Brain microvascular endothelial cell (primary cell): ENCODE data around the gene UQCR11.
A peak's percentile ranks its signal among the peaks of the same experiment; 100 is the strongest.

Experiments used
- DNase-seq: peaks from one replicate; pipeline ENCODE4 v3.0.0-alpha.2; 2020
- H3K27ac ChIP-seq: fragments of 250-450 bp; sonication (Bioruptor Pico); 2 replicates; pipeline ENCODE4 v1.5.1; 2020; ENCODE audit warnings: mild to moderate bottlenecking, moderate library complexity
- H3K27me3 ChIP-seq: fragments of 250-450 bp; sonication (Bioruptor Pico); replicated peaks from 2 replicates; pipeline ENCODE4 v1.5.1; 2020; ENCODE audit warnings: mild to moderate bottlenecking
- H3K36me3 ChIP-seq: fragments of 250-450 bp; sonication (Bioruptor Pico); replicated peaks from 2 replicates; pipeline ENCODE4 v1.5.1; 2020; ENCODE audit warnings: mild to moderate bottlenecking
- H3K4me3 ChIP-seq: 2 replicates; pipeline ENCODE4 v1.5.1; 2011; ENCODE audit warnings: low read depth, mild to moderate bottlenecking, control low read depth, low read length, moderate library complexity
- in situ Hi-C: cut with HindIII; loops from 2 replicates; pipeline ENCODE4 v1.10.0; 2017; ENCODE audit warnings: low sequenced_read_pairs, low pct_ligation_motif_present
- TF ChIP-seq, protein P1 (sequence below): IDR thresholded peaks from 2 replicates; pipeline ENCODE4 v1.5.1; 2011; ENCODE audit warnings: low read depth, mild to moderate bottlenecking, moderate library complexity, low read length, control low read depth, inconsistent platforms; ENCODE audit errors: missing control alignments

The UQCR11 gene

DNA sequence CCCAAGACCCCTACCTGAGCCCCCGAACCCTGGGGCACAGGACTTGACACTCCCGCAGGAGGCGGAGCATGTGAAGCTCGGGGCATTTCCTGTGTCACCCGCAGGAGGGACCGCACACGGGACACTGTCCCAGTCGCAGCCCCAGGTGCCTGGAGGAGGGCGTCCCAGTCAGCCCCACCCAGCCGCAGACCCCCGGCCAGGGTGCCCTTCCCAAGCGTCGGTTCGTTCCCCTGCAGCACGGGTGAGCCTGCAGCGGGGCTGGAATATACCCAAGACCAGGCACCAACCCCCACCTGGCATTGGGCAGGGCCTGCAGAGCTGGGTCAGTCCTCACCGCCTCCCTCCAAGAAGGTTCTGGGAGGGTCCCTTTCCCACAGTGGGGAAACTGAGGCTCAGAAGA lies 25.5 kb upstream of the UQCR11 start:
- Histone ChIP-seq H3K27ac (no peak overlapping the region), H3K4me3 (no peak overlapping the region), H3K36me3 (peaks cover 27% of the 10 kb centered on the region), H3K27me3 (no peaks in the 10 kb centered on the region)
- TF ChIP-seq, protein P1, sequence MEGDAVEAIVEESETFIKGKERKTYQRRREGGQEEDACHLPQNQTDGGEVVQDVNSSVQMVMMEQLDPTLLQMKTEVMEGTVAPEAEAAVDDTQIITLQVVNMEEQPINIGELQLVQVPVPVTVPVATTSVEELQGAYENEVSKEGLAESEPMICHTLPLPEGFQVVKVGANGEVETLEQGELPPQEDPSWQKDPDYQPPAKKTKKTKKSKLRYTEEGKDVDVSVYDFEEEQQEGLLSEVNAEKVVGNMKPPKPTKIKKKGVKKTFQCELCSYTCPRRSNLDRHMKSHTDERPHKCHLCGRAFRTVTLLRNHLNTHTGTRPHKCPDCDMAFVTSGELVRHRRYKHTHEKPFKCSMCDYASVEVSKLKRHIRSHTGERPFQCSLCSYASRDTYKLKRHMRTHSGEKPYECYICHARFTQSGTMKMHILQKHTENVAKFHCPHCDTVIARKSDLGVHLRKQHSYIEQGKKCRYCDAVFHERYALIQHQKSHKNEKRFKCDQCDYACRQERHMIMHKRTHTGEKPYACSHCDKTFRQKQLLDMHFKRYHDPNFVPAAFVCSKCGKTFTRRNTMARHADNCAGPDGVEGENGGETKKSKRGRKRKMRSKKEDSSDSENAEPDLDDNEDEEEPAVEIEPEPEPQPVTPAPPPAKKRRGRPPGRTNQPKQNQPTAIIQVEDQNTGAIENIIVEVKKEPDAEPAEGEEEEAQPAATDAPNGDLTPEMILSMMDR: no peak
- no peak for DNase-seq
- in situ Hi-C loops: no loop called here

DNA sequence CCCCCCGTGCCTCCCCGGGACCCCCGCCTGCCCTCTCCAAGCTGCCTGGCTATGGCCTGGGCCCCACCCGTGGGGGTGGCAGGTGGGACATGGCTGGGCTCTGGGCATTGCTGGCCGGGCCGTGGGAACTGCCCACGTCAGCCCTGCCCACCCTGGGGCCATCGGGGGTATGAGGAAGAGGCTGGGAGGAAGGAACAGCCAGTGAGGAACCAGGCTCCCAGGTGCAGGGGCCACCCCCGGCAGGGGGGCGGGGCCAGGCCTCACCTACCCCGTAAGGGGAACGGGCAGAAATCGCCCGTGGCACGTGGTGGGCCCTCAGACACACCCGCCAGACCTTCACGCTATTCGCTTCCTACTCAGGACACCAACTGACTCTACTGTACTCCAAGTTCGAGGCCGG lies 24.8 kb upstream of the UQCR11 start:
- TF ChIP-seq, protein P1: no peak
- no peak overlapping the region for H3K4me3 ChIP-seq
- no peak for DNase-seq
- H3K36me3 ChIP-seq: peaks cover 30% of the 10 kb centered on the region
- in situ Hi-C loops: no loop called here
- H3K27ac ChIP-seq: no peak overlapping the region
- H3K27me3 ChIP-seq: no peaks in the 10 kb centered on the region

DNA sequence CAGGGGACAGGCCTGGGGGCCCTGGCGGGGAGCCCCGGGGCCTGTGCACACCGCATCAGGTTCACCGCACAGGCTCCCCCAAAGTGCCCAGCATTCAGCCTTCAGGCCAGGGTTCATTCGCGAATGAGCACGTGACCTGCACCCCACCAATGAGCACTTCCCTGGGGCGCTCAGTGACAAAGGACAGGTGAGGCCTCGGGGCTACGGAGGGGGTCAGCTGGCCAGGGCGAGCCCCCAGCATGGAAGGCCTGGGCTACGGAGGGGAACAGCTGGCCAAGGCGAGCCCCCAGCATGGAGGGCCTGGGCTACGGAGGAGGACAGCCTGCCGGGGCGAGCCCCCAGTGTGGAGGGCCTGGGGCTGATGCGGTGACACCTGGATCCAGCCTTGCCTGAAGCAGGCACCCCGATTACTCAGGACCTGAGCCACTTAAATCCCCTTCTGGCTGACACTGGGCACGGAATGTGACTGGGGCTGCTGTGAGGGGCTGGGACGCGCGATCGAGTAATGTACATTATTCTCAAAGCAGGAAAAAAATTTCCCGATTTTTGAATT lies 24.1 kb upstream of the UQCR11 start:
- in situ Hi-C loops: no loop called here
- peaks cover 28% of the 10 kb centered on the region for H3K36me3 ChIP-seq
- no peak for DNase-seq
- no peak overlapping the region for H3K4me3 ChIP-seq
- H3K27ac ChIP-seq: no peak overlapping the region
- TF ChIP-seq, protein P1: no peak
- H3K27me3 ChIP-seq: no peaks in the 10 kb centered on the region

DNA sequence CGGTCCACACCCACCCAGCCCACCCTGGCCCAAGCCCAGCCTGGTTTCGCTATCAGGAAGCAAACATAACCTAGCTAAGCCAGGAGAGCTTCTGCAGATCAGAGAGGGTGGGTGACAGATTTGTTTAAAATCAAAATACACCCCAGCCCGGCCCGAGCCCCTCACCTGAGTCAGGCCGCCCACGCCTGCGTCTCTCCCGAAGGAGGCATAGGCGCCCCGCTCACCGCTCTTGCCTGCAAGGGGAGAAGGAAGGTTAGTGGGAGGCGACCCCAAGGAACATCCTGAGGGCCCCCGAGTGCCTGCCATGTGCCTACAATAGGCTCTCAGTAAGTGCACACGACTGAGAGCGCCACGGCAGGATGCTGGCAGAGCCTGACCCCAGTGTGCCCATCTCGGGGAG lies 21.9 kb upstream of the UQCR11 start:
- Histone ChIP-seq H3K36me3 (peaks cover 39% of the 10 kb centered on the region), H3K27me3 (no peaks in the 10 kb centered on the region), H3K27ac (no peak overlapping the region), H3K4me3 (no peak overlapping the region)
- in situ Hi-C loops: no loop called here
- TF ChIP-seq, protein P1: no peak
- DNase-seq: no peak

DNA sequence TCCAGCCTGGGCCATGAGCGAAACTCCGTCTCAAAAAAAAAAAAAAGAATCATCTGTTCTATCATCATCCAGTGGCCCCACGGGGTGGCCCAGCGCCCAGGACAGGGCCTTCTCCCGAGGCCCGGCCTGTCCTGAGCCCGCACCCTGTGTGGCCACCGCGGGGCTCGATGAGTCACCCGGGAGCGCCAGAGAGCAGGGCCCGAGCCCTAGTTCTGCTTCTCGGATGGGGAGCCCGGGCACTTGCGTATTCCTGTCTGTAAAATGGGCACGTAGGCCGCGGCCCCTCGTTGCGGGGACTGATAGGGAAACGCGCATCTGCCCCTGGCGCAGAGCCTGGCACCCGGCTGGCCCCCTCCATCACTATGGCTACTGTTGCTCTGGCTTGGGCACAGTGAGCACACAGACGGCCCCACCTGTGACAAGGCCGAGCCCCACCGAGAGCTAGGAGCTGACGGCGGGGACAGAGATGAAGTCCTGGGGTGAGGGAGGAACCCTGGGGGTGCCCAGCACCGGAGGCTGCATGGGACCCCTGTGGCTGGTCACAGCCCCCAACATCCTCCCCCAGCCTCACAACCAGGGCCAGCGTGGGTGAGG lies 21.3 kb upstream of the UQCR11 start:
- DNase-seq: no peak
- TF ChIP-seq, protein P1: no peak
- in situ Hi-C loops: no loop called here
- Histone ChIP-seq H3K27ac (no peak overlapping the region), H3K4me3 (no peak overlapping the region), H3K36me3 (peaks cover 39% of the 10 kb centered on the region), H3K27me3 (no peaks in the 10 kb centered on the region)

DNA sequence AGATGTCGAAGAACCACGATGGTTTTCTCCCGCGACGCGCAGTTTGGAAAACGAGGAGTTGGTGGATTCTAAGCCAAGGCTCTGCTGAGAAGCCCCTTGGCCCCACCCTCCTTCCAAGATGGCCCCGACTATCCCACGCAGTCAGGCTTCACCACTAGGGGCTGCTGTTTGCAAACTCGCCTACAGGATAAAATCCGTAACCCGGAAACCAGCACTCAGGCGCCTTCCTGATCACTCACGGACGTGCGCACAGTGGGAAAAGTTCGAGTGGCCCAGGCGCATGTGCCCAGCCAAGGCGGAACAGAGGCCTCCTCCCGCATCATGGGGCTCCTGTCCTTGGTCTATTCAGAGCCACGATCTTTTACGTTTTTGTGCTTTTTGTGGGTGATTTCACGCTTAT lies 19.2 kb upstream of the UQCR11 start:
- Histone ChIP-seq H3K4me3 (no peak overlapping the region), H3K36me3 (peaks cover 45% of the 10 kb centered on the region), H3K27me3 (no peaks in the 10 kb centered on the region), H3K27ac (no peak overlapping the region)
- DNase-seq: peak; percentile 25
- in situ Hi-C loops: no loop called here
- TF ChIP-seq, protein P1: peak; percentile 83
